ENCODE data around the gene RPL12. TPM values are rescaled to one million over a fixed set of nuclear protein-coding genes. Genes with fewer than 3 reads are reported as not detected.

The RPL12 gene
- total and polyA plus RNA-seq, 9 of the 15 experiments (the other 6 are each of a cell fraction or from before 2014, with no cell fraction given), result 1,614 to 4,558 (median 2,531) TPM

DNA sequence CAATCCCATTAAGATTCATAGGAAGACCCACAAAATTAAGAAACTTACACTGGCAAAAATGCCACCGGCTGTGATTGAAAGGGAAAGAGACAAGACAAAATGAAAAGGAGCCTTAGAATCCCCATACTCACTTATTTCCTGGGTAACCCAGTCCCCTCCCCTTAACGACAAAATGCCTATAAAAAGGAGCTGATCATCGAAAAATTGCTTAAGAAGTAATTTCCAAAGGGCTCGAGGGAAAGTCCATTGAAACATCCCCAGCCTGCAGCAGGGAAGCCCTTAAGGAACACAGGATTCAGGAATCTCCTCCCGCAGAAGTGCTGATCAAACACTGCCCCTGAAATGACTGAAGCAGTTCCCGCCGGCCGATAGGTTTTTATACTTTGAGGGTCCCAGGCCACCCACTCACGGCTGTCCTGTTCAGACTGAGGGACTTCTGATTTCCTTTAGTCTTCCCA is 27.7 kb downstream of the RPL12 start:
- Histone ChIP-seq H2AFZ (ENCODE audit: low read depth, low read length) (peak overlapping the region; percentile 94), H3K9ac (ENCODE audit: insufficient read depth in 1 of 2, low read depth in 2 of 2, low read length in 2 of 2) (peak overlapping the region; percentile 84 to 96), H3K4me2 (ENCODE audit: insufficient read depth, low read length) (peak overlapping the region; percentile 97), H4K20me1 (replicated peaks; ENCODE audit: control insufficient read depth, insufficient read depth, low read length) (0 out of 2 replicates have a peak, but pooled peaks cover 4% of the 10 kb centered on the region), H3K9me3 (replicated peaks; ENCODE audit: control insufficient read depth, insufficient read depth, low read depth, low read length) (no peaks in the 10 kb centered on the region), H3K9me1 (ENCODE audit: control insufficient read depth, insufficient read depth, low read length) (no peaks in the 10 kb centered on the region), H3K4me1 (replicated peaks in 1 of 2; ENCODE audit: control insufficient read depth in 2 of 2, insufficient read depth in 2 of 2, low read length in 2 of 2) (peaks cover 32 to 35% of the 10 kb centered on the region in 2 experiments), H3K36me3 (ENCODE audit: control insufficient read depth, insufficient read depth, low read length) (peaks cover 8% of the 10 kb centered on the region), H3K27me3 (ENCODE audit: control insufficient read depth in 2 of 2, insufficient read depth in 2 of 2, low read length in 2 of 2) (no peaks in the 10 kb centered on the region), H3K79me2 (ENCODE audit: control insufficient read depth, insufficient read depth, low read length) (peaks cover 48% of the 10 kb centered on the region), H3K4me3 (peak overlapping the region; percentile 87), H3K27ac (ENCODE audit: extremely low read depth, low read depth, low read length) (peak overlapping the region; percentile 81)
- ChIA-PET CTCF (ENCODE audit: low intra/inter-chr PET ratio) (interaction anchor here (0.6 kb wide), 1 partner anchor 49 kb away, joined by 4 read pairs; no protein-coding TSS in a partner anchor), POLR2A (interaction anchor here (0.6 to 2.5 kb wide), 8 partner anchors 10 to 199 kb away, joined by 3 to 30 read pairs (median 4); partner anchors contain the start of gene SLC2A8)
- no peak for ATAC-seq
- peak in 1 of 4 experiments; percentile 10 for DNase-seq (ENCODE audit: extremely low read depth in 1 of 4, low spot score in 3 of 4)
- intact Hi-C loops (cut with micrococcal nuclease), result loop anchor here (10.0 kb wide), 1 partner anchor 199 kb away; no protein-coding TSS in a partner anchor
- in situ Hi-C loops (cut with MboI), result no loop called here
- BruUV-seq (replicated peaks), result TSS peak; percentile 84
- peak; percentile 15 for FAIRE-seq
- WGBS (ENCODE audit: insufficient coverage, low coverage, missing lambda C conversion rate), result 1% methylated on average over 9 of the region's 9 CpGs
- TF ChIP-seq CBX3 (IDR thresholded peaks at IDR 0.05; ENCODE audit: borderline replicate concordance in 1 of 2, low read length in 2 of 2), result no peak
- no peak for TF ChIP-seq ESRRA (IDR thresholded peaks at IDR 0.05; ENCODE audit: borderline replicate concordance, low read depth)
- no peak for TF ChIP-seq CCAR2 (IDR thresholded peaks at IDR 0.05; ENCODE audit: low read depth, low read length)
- peak; percentile 32; the same call in 1 of the 2 replicates for TF ChIP-seq ZNF316 (IDR thresholded peaks at IDR 0.05)
- no peak for TF ChIP-seq TBP (optimal IDR thresholded peaks at IDR 0.05; ENCODE audit: low read depth, low read length)
- no peak for TF ChIP-seq PHF21A (IDR thresholded peaks at IDR 0.05; ENCODE audit: borderline replicate concordance, low read depth)
- TF ChIP-seq, protein P1, sequence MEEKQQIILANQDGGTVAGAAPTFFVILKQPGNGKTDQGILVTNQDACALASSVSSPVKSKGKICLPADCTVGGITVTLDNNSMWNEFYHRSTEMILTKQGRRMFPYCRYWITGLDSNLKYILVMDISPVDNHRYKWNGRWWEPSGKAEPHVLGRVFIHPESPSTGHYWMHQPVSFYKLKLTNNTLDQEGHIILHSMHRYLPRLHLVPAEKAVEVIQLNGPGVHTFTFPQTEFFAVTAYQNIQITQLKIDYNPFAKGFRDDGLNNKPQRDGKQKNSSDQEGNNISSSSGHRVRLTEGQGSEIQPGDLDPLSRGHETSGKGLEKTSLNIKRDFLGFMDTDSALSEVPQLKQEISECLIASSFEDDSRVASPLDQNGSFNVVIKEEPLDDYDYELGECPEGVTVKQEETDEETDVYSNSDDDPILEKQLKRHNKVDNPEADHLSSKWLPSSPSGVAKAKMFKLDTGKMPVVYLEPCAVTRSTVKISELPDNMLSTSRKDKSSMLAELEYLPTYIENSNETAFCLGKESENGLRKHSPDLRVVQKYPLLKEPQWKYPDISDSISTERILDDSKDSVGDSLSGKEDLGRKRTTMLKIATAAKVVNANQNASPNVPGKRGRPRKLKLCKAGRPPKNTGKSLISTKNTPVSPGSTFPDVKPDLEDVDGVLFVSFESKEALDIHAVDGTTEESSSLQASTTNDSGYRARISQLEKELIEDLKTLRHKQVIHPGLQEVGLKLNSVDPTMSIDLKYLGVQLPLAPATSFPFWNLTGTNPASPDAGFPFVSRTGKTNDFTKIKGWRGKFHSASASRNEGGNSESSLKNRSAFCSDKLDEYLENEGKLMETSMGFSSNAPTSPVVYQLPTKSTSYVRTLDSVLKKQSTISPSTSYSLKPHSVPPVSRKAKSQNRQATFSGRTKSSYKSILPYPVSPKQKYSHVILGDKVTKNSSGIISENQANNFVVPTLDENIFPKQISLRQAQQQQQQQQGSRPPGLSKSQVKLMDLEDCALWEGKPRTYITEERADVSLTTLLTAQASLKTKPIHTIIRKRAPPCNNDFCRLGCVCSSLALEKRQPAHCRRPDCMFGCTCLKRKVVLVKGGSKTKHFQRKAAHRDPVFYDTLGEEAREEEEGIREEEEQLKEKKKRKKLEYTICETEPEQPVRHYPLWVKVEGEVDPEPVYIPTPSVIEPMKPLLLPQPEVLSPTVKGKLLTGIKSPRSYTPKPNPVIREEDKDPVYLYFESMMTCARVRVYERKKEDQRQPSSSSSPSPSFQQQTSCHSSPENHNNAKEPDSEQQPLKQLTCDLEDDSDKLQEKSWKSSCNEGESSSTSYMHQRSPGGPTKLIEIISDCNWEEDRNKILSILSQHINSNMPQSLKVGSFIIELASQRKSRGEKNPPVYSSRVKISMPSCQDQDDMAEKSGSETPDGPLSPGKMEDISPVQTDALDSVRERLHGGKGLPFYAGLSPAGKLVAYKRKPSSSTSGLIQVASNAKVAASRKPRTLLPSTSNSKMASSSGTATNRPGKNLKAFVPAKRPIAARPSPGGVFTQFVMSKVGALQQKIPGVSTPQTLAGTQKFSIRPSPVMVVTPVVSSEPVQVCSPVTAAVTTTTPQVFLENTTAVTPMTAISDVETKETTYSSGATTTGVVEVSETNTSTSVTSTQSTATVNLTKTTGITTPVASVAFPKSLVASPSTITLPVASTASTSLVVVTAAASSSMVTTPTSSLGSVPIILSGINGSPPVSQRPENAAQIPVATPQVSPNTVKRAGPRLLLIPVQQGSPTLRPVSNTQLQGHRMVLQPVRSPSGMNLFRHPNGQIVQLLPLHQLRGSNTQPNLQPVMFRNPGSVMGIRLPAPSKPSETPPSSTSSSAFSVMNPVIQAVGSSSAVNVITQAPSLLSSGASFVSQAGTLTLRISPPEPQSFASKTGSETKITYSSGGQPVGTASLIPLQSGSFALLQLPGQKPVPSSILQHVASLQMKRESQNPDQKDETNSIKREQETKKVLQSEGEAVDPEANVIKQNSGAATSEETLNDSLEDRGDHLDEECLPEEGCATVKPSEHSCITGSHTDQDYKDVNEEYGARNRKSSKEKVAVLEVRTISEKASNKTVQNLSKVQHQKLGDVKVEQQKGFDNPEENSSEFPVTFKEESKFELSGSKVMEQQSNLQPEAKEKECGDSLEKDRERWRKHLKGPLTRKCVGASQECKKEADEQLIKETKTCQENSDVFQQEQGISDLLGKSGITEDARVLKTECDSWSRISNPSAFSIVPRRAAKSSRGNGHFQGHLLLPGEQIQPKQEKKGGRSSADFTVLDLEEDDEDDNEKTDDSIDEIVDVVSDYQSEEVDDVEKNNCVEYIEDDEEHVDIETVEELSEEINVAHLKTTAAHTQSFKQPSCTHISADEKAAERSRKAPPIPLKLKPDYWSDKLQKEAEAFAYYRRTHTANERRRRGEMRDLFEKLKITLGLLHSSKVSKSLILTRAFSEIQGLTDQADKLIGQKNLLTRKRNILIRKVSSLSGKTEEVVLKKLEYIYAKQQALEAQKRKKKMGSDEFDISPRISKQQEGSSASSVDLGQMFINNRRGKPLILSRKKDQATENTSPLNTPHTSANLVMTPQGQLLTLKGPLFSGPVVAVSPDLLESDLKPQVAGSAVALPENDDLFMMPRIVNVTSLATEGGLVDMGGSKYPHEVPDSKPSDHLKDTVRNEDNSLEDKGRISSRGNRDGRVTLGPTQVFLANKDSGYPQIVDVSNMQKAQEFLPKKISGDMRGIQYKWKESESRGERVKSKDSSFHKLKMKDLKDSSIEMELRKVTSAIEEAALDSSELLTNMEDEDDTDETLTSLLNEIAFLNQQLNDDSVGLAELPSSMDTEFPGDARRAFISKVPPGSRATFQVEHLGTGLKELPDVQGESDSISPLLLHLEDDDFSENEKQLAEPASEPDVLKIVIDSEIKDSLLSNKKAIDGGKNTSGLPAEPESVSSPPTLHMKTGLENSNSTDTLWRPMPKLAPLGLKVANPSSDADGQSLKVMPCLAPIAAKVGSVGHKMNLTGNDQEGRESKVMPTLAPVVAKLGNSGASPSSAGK (IDR thresholded peaks at IDR 0.05), result no peak
- TF ChIP-seq SMARCE1 (IDR thresholded peaks at IDR 0.05), result peak; percentile 48; the same call in 1 of the 2 replicates
- TF ChIP-seq CTBP1 (IDR thresholded peaks at IDR 0.05; ENCODE audit: borderline replicate concordance), result no peak
- TF ChIP-seq, protein P2, sequence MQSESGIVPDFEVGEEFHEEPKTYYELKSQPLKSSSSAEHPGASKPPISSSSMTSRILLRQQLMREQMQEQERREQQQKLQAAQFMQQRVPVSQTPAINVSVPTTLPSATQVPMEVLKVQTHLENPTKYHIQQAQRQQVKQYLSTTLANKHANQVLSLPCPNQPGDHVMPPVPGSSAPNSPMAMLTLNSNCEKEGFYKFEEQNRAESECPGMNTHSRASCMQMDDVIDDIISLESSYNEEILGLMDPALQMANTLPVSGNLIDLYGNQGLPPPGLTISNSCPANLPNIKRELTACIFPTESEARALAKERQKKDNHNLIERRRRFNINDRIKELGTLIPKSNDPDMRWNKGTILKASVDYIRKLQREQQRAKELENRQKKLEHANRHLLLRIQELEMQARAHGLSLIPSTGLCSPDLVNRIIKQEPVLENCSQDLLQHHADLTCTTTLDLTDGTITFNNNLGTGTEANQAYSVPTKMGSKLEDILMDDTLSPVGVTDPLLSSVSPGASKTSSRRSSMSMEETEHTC (IDR thresholded peaks at IDR 0.05), result no peak

Data from K562 (cell line).